ENCODE results near the gene LRRC73. TPM values are rescaled to one million over a fixed set of nuclear protein-coding genes. Genes with fewer than 3 reads are reported as not detected.
A peak's percentile ranks its signal among the peaks of the same experiment; 100 is the strongest.

LRRC73 gene
- total RNA-seq, 1 experiment from 2014 or later, result 1.4 TPM

DNA sequence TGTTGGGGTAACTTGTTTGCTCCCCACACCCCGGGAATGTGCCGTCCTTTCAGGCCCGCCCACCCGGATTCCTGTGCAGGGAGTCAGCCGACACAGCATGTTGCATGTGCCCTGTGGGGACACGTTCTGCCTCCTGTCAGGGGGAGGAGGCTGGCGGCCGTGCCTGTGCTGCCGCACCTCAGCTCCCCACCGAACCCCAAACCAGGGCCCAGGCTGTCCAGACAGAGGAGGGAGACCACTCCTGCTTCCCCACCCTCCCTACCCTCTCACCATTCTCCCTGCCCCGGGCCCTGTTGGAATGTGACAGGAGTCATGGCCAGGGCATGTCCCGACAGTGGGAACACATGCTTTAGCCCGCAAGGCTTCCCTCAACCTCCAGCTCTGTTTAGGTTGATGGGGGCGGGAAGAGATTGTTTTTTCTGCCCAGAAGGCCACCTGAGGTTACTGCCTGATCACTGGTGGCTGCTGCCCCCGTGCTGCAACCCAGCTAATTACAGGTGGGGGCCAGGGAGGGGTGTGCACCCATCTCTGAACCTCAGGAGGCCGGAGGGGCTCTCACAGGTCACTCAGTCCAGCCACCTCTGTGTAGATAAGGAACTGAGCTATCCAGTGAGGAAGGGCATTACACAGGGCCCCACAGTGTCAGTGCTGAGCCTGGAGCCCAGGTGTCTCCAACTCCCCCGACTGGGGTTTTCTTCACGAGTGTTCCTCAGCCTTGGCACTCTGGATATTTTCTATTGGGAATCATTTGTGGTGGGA lies 13.6 kb downstream of the LRRC73 start:
- TF ChIP-seq SP1 (CRISPR knock-in tag; conservative IDR thresholded peaks at IDR 0.05) (no peak), FOXP1 (CRISPR knock-in tag; IDR thresholded peaks at IDR 0.05; ENCODE audit: borderline replicate concordance) (no peak)
- TF ChIP-seq, protein P1, sequence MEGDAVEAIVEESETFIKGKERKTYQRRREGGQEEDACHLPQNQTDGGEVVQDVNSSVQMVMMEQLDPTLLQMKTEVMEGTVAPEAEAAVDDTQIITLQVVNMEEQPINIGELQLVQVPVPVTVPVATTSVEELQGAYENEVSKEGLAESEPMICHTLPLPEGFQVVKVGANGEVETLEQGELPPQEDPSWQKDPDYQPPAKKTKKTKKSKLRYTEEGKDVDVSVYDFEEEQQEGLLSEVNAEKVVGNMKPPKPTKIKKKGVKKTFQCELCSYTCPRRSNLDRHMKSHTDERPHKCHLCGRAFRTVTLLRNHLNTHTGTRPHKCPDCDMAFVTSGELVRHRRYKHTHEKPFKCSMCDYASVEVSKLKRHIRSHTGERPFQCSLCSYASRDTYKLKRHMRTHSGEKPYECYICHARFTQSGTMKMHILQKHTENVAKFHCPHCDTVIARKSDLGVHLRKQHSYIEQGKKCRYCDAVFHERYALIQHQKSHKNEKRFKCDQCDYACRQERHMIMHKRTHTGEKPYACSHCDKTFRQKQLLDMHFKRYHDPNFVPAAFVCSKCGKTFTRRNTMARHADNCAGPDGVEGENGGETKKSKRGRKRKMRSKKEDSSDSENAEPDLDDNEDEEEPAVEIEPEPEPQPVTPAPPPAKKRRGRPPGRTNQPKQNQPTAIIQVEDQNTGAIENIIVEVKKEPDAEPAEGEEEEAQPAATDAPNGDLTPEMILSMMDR (IDR thresholded peaks at IDR 0.05), result peak; percentile 39; the same call in 1 of the 2 replicates
- TF ChIP-seq, protein P2, sequence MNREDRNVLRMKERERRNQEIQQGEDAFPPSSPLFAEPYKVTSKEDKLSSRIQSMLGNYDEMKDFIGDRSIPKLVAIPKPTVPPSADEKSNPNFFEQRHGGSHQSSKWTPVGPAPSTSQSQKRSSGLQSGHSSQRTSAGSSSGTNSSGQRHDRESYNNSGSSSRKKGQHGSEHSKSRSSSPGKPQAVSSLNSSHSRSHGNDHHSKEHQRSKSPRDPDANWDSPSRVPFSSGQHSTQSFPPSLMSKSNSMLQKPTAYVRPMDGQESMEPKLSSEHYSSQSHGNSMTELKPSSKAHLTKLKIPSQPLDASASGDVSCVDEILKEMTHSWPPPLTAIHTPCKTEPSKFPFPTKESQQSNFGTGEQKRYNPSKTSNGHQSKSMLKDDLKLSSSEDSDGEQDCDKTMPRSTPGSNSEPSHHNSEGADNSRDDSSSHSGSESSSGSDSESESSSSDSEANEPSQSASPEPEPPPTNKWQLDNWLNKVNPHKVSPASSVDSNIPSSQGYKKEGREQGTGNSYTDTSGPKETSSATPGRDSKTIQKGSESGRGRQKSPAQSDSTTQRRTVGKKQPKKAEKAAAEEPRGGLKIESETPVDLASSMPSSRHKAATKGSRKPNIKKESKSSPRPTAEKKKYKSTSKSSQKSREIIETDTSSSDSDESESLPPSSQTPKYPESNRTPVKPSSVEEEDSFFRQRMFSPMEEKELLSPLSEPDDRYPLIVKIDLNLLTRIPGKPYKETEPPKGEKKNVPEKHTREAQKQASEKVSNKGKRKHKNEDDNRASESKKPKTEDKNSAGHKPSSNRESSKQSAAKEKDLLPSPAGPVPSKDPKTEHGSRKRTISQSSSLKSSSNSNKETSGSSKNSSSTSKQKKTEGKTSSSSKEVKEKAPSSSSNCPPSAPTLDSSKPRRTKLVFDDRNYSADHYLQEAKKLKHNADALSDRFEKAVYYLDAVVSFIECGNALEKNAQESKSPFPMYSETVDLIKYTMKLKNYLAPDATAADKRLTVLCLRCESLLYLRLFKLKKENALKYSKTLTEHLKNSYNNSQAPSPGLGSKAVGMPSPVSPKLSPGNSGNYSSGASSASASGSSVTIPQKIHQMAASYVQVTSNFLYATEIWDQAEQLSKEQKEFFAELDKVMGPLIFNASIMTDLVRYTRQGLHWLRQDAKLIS (CRISPR knock-in tag; IDR thresholded peaks at IDR 0.05; ENCODE audit: borderline replicate concordance), result no peak
- ATAC-seq (peak; percentile 73), DNase-seq (ENCODE audit: low spot score) (peak; percentile 70)
- peak overlapping the region; percentile 86; the same call in 1 of the 2 replicates for H3K27ac Mint-ChIP-seq
- ChIA-PET CTCF (interaction anchor here (0.6 to 7.2 kb wide), 49 partner anchors 9 to 314 kb away, joined by 3 to 75 read pairs (median 5); partner anchors contain the start of genes ABCC10, CRIP3, CUL9 and DLK2), POLR2A (interaction anchor here (1.1 kb wide), 1 partner anchor 10 kb away, joined by 5 read pairs; no protein-coding TSS in a partner anchor)
- no peaks in the 10 kb centered on the region for H3K9me3 Mint-ChIP-seq
- H3K4me1 Mint-ChIP-seq, result peaks cover 32% of the 10 kb centered on the region
- H3K27me3 Mint-ChIP-seq (ENCODE audit: low read depth), result no peaks in the 10 kb centered on the region
- H3K36me3 Mint-ChIP-seq, result peaks cover 21% of the 10 kb centered on the region
- no peak overlapping the region for H3K4me3 Mint-ChIP-seq

DNA sequence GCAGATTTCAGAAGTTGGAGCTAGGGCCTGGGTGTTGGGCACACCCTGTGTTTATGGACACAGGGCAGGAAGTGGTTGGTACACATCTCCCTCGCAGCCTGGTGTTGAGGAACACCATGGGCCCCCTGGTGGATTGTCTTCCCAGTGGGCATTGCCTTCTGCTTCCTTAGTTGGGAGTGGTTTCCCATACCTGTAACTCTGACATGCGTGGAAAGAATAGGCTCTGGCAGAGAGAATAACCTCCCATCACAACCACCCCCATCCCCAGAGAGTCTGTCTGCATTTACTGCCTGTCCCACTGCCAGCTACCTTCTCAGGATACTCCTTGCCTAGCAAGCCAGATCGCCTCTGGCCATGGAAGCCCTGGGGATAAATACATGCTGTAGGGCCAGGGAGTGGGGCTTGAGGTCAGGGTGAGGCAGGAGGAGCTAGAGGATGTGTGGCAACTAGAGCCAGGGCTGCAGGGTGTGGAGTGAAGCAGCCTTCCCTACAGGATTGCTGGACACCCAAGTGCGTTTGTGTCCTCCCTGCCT lies 14.7 kb downstream of the LRRC73 start:
- TF ChIP-seq NR1H2 (CRISPR knock-in tag; IDR thresholded peaks at IDR 0.05) (no peak), ELF4 (CRISPR knock-in tag; IDR thresholded peaks at IDR 0.05; ENCODE audit: low read depth) (no peak)
- TF ChIP-seq, protein P3, sequence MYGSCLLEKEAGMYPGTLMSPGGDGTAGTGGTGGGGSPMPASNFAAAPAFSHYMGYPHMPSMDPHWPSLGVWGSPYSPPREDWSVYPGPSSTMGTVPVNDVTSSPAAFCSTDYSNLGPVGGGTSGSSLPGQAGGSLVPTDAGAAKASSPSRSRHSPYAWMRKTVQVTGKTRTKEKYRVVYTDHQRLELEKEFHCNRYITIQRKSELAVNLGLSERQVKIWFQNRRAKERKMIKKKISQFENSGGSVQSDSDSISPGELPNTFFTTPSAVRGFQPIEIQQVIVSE (CRISPR knock-in tag; IDR thresholded peaks at IDR 0.05; ENCODE audit: borderline replicate concordance), result no peak
- Mint-ChIP-seq H3K4me1 (peaks cover 32% of the 10 kb centered on the region), H3K4me3 (no peak overlapping the region), H3K27me3 (ENCODE audit: low read depth) (no peaks in the 10 kb centered on the region), H3K9me3 (no peaks in the 10 kb centered on the region), H3K27ac (peak overlapping the region; percentile 86), H3K36me3 (peaks cover 17% of the 10 kb centered on the region)
- POLR2A ChIA-PET, result no interaction called here
- no peak for DNase-seq (ENCODE audit: low spot score)
- ATAC-seq, result no peak
- CTCF ChIA-PET, result interaction anchor here (1.0 to 7.2 kb wide), 18 partner anchors 11 to 249 kb away, joined by 3 to 75 read pairs (median 7); partner anchors contain the start of genes DLK2, LRRC73 and TJAP1

DNA sequence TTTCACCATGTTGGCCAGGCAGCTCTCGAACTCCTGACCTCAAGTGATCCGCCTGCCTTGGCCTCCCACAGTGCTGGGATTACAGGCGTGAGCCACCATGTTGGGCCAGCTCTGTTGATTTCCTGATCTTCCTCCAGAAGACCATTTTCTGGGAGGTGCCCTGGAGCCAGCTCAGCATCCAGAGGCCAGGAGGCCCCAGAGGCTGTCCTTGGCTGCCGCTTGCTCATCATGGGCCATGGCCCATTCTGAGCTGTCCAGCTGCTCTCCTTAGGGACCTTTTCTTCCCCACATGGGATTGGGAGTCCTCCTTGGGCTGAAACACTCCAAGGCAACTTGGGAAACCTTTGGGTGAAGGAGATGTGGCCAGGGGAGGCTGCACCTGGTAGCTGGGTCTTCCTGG lies 15.4 kb downstream of the LRRC73 start:
- CTCF ChIA-PET, result interaction anchor here (0.6 to 7.2 kb wide), 7 partner anchors 9 to 139 kb away, joined by 3 to 75 read pairs (median 12); partner anchors contain the start of genes DLK2, LRRC73 and TJAP1
- H3K27me3 Mint-ChIP-seq (ENCODE audit: low read depth), result no peaks in the 10 kb centered on the region
- POLR2A ChIA-PET, result no interaction called here
- H3K9me3 Mint-ChIP-seq, result no peaks in the 10 kb centered on the region
- no peak overlapping the region for H3K4me3 Mint-ChIP-seq
- DNase-seq (ENCODE audit: low spot score), result no peak
- H3K27ac Mint-ChIP-seq, result no peak overlapping the region
- H3K36me3 Mint-ChIP-seq, result peaks cover 14% of the 10 kb centered on the region
- ATAC-seq, result no peak
- peaks cover 38% of the 10 kb centered on the region for H3K4me1 Mint-ChIP-seq
- TF ChIP-seq ZBTB21 (CRISPR knock-in tag; IDR thresholded peaks at IDR 0.05; ENCODE audit: borderline replicate concordance) (no peak), ATF1 (CRISPR knock-in tag; IDR thresholded peaks at IDR 0.05) (no peak), JAZF1 (CRISPR knock-in tag; IDR thresholded peaks at IDR 0.05) (no peak), TEAD1 (CRISPR knock-in tag; IDR thresholded peaks at IDR 0.05) (no peak), HMGA2 (CRISPR knock-in tag; IDR thresholded peaks at IDR 0.05) (no peak), JUN (CRISPR knock-in tag; IDR thresholded peaks at IDR 0.05) (no peak), NR1H2 (CRISPR knock-in tag; IDR thresholded peaks at IDR 0.05) (no peak), PRRX2 (CRISPR knock-in tag; IDR thresholded peaks at IDR 0.05) (no peak), ETV6 (CRISPR knock-in tag; IDR thresholded peaks at IDR 0.05) (no peak), MXD4 (CRISPR knock-in tag; IDR thresholded peaks at IDR 0.05; ENCODE audit: borderline replicate concordance) (no peak)
- TF ChIP-seq, protein P4, sequence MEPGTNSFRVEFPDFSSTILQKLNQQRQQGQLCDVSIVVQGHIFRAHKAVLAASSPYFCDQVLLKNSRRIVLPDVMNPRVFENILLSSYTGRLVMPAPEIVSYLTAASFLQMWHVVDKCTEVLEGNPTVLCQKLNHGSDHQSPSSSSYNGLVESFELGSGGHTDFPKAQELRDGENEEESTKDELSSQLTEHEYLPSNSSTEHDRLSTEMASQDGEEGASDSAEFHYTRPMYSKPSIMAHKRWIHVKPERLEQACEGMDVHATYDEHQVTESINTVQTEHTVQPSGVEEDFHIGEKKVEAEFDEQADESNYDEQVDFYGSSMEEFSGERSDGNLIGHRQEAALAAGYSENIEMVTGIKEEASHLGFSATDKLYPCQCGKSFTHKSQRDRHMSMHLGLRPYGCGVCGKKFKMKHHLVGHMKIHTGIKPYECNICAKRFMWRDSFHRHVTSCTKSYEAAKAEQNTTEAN (CRISPR knock-in tag; IDR thresholded peaks at IDR 0.05), result no peak
- TF ChIP-seq, protein P5, sequence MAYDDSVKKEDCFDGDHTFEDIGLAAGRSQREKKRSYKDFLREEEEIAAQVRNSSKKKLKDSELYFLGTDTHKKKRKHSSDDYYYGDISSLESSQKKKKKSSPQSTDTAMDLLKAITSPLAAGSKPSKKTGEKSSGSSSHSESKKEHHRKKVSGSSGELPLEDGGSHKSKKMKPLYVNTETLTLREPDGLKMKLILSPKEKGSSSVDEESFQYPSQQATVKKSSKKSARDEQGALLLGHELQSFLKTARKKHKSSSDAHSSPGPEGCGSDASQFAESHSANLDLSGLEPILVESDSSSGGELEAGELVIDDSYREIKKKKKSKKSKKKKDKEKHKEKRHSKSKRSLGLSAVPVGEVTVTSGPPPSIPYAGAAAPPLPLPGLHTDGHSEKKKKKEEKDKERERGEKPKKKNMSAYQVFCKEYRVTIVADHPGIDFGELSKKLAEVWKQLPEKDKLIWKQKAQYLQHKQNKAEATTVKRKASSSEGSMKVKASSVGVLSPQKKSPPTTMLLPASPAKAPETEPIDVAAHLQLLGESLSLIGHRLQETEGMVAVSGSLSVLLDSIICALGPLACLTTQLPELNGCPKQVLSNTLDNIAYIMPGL (CRISPR knock-in tag; IDR thresholded peaks at IDR 0.05), result no peak
- TF ChIP-seq, protein P6, sequence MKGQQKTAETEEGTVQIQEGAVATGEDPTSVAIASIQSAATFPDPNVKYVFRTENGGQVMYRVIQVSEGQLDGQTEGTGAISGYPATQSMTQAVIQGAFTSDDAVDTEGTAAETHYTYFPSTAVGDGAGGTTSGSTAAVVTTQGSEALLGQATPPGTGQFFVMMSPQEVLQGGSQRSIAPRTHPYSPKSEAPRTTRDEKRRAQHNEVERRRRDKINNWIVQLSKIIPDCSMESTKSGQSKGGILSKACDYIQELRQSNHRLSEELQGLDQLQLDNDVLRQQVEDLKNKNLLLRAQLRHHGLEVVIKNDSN (CRISPR knock-in tag; IDR thresholded peaks at IDR 0.05), result no peak
